Inferior parietal cortex (tissue), 1 donor: Measurements from ENCODE around the gene APOL3.
"Not testable (repeated sequence)": the region's sequence is repeated elsewhere in the genome, so short reads cannot be mapped to it uniquely, and the experiment has no call there.

Experiments
- DNase-seq: peaks from one replicate; pipeline ENCODE4 v3.0.0-alpha.2; 2016; ENCODE audit errors: extremely low spot score

Gene APOL3

GRCh38 chr22:36101756-36102155, 58.8 kb downstream of the APOL3 start:
- DNase-seq, result no peak

- DNase-seq, result not testable (repeated sequence)
Measured at GRCh38 chr22:36100908-36101307, 59.6 kb downstream of the APOL3 start.

GRCh38 chr22:36100134-36100824, 60.3 kb downstream of the APOL3 start:
- no peak for DNase-seq

- not testable (repeated sequence) for DNase-seq
Measured at GRCh38 chr22:36099561-36099960, 61.0 kb downstream of the APOL3 start.

- no peak for DNase-seq
Measured at GRCh38 chr22:36097880-36098279, 62.7 kb downstream of the APOL3 start.

- DNase-seq, result not testable (repeated sequence)
Measured at GRCh38 chr22:36090772-36091171, 69.8 kb downstream of the APOL3 start.
